H7 (cell line): ENCODE results near the gene FLT1. TPM values are rescaled to one million over a fixed set of nuclear protein-coding genes. Genes with fewer than 3 reads are reported as not detected.

Experiments
- DNase-seq: peaks from one replicate; pipeline ENCODE4 v3.0.0; 2012
- H3K27me3 ChIP-seq: 2 replicates; pipeline ENCODE4 v1.6.0; 2011; ENCODE audit warnings: mild to moderate bottlenecking, low read length; ENCODE audit not compliant: control insufficient read depth, insufficient read depth
- H3K36me3 ChIP-seq: replicated peaks from 2 replicates; pipeline ENCODE4 v1.5.1; 2011; ENCODE audit warnings: low read length; ENCODE audit not compliant: control insufficient read depth, insufficient read depth
- H3K4me3 ChIP-seq: 2 replicates; pipeline ENCODE4 v1.5.1; 2011; ENCODE audit warnings: low read depth, mild to moderate bottlenecking, control low read depth, low read length, moderate library complexity; ENCODE audit not compliant: insufficient read depth
- total RNA-seq: library from RNA; depleted of rRNA; stranded (reverse); fragments of >200 nt; shearing (Covaris generic); gene quantifications from 2 replicates; pipeline ENCODE4 v1.2.3, GENCODE V29; 2014

Gene FLT1
- total RNA-seq, 1 experiment from 2014 or later, result 55.3 TPM

DNA sequence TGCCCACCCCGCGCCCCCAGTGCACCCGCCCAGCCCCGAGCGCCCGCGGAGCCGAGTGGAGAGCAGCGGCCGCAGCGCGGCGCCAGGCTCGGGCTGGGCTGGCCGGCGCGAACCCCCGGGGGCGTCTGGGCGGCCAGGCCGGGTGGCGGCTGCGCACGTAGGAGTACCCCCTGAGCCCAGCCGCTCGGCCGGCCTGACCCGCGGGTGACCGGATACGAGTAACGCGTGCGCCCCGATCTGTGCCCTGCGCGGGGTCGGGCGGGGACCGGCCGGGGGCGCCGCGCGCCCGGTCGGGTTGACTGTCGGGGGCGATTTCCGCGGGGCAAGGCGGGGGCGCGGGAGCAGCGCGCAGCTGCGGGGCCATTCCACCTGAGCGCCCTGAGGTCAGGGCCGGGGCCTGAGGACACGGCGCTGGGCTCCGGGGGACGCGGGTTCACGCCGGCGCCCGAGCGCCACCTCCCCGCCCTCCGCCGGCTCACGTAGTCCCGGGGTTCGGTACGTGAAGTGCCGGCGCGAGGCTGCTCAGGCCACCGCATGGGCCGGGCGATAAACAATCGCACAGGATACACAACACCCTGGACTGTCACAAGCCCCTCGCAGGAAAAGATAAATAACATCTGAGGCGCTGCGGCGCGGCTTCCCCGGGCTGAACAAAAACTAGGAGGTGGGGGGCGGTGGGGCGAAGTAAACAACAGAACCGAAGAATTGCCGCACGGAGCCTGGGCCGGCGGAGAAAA is 37.6 kb upstream of the FLT1 start:
- Histone ChIP-seq H3K27me3 (peaks cover 21% of the 10 kb centered on the region), H3K36me3 (no peaks in the 10 kb centered on the region), H3K4me3 (peak overlapping the region; percentile 54)
- peak; percentile 81 for DNase-seq

DNA sequence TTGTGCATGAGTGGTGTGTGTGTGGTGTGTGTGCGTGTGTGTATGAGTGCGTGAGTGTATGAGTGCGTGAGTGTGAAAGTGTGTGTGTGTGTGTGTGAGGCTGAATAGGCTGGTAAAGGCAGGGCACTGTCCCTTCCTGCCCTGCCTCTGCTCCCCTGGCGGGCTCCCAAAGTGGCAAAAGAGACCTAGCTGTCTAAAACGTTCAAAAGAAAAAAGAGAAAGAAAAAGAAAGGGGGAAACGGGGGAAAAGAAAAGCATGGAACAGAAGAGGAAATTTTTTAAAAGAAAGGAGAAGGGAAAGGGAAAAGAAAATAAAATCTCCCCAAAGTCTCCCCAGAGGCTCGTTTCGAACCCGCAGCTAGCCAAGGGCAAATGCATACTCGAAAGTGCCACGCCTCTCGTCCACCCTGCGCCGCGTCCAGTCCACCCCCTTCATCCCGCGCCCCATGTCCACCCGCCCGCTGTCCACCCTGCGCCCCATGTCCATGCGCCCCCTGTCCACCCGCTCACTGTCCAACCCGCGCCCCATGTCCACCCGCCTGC is 37.0 kb upstream of the FLT1 start:
- H3K27me3 ChIP-seq, result peaks cover 21% of the 10 kb centered on the region
- DNase-seq, result peak; percentile 41
- H3K36me3 ChIP-seq, result no peaks in the 10 kb centered on the region
- peak overlapping the region; percentile 59 for H3K4me3 ChIP-seq

DNA sequence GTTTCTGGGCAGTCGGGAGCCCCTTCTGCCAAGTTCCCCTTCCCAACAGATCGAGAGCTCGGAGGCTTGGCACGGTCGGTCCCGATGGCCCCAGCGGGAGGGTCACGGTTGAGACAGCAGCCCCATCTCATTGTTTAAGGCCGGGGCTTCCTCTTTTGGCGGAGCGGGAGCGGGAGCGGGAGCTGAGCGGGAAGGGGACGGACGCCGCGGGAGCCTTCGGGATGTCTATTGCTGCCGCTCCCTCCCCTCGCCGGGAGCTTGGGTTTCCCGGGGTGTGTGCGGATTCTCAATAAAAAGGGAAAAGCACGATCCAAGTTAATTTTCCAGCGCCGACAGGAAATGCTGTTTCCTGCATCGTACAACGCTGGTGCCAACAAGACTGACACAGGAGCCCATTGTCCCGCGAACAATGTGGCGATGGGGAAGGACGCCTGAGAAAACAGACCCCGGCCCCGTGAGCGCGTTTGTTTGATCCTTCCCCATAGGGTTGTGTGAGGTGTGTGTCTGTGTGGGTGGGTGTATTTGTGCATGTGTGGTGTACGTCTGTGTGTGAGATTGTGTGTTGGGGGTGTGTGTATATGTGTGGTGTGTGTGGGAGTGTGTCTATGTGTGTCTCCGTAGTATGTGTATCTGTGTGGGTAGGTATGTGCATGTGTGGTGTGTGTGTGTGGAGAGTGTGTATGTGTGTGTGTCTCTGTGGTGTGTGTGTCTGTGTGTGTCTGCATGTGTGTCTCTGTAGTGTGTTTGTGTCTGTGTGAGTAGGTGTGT is 36.3 kb upstream of the FLT1 start:
- peak; percentile 89 for DNase-seq
- Histone ChIP-seq H3K27me3 (peaks cover 21% of the 10 kb centered on the region), H3K4me3 (peak overlapping the region; percentile 59), H3K36me3 (no peaks in the 10 kb centered on the region)

DNA sequence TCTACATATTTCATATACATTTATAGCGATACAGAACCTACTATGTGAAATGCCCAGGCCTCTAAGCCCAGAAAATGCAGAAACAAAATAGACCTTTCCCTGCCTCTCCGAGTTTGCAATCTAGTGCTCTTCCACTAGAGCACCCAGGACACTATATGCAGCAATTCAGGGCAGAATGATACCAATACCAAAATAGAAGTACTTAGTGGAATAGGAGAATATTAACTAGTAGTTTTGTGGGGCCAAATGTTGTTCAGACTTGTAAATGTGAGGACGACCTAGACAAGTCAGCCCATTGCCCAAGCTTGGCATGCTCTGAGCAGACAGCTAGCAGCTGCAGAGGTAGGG is 35.8 kb upstream of the FLT1 start:
- Histone ChIP-seq H3K4me3 (peak overlapping the region; percentile 59), H3K27me3 (peaks cover 21% of the 10 kb centered on the region), H3K36me3 (no peaks in the 10 kb centered on the region)
- DNase-seq, result no peak

DNA sequence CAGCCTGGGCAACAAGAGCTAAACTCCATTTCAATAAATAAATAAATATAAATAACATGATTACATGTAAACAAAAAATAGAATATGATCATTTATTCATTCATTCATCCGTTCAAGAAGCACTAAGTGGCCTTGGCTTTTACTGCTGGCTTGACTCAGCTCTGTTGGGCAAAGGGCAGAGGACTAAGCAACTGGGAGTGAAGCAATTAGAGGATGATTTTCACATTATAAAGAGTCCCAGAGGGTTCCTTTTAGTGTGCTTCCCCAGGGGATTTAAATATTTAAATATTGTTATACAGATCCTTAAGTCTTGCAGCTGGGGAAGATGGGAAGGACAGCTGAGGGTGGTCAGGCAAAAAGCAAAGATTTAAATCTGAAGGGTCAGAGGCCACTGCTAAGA is 34.9 kb upstream of the FLT1 start:
- peak; percentile 32 for DNase-seq
- Histone ChIP-seq H3K27me3 (peaks cover 21% of the 10 kb centered on the region), H3K4me3 (no peak overlapping the region), H3K36me3 (no peaks in the 10 kb centered on the region)

DNA sequence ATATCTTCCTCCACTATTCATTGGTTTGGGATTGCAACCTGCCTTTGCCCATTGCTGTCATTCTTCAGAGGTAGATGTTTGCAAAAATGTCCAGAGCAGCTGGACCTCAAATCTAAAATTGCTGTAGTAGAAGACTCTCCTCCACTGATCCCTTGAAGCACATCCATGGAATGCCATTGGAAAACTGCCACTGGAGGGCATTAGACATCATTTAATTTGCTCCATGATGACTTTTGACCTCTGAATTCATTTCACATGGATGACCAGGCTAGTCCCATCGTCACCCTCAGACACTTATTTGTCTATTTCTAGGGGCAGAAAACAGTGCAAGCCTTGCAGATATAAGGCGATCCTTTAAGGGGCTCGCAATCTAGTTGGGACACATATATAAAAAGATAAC is 33.9 kb upstream of the FLT1 start:
- no peak for DNase-seq
- no peak overlapping the region for H3K4me3 ChIP-seq
- H3K27me3 ChIP-seq, result peaks cover 20% of the 10 kb centered on the region
- no peaks in the 10 kb centered on the region for H3K36me3 ChIP-seq

DNA sequence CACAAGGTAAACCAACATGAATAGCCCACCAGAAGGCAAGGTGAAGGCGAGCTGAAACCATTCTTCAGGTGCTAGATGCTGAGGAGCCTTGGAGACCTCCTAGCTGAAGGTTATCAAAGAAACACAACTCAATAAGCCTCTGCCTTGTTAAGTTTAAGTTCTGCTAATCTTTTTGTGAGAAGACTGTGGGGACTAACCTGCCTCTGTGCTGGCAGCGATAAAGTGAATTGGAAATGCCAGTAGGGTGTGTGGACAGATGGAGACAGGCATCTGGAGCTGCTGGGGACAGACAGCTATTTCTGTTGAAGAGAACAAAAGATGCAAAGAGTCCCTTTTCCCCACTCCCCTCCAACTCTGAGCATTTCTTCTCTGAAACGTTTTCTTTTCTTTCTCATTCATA is 33.5 kb upstream of the FLT1 start:
- Histone ChIP-seq H3K4me3 (no peak overlapping the region), H3K27me3 (peaks cover 15% of the 10 kb centered on the region), H3K36me3 (no peaks in the 10 kb centered on the region)
- no peak for DNase-seq

DNA sequence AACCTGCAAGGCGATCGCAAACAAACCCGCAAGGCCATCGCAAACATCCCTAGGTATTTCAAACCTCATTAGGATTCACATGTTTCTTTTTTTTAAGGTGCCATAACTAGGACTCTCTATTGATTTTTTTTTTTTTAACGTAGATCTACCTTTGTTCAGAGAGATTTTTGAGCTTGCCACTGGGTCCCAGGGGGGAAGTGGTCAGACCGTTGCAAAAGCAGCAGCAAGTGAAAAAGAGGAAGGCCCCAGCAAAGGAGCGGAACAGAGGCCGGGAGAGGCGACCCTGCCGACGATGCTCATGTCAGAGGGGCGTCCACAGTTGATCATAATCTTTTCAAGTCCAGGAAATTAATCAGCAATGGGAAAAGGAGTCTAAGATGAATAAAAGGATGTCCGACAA is 32.7 kb upstream of the FLT1 start:
- Histone ChIP-seq H3K4me3 (no peak overlapping the region), H3K36me3 (no peaks in the 10 kb centered on the region), H3K27me3 (peaks cover 8% of the 10 kb centered on the region; the same call in 1 of the 2 replicates)
- DNase-seq, result no peak

DNA sequence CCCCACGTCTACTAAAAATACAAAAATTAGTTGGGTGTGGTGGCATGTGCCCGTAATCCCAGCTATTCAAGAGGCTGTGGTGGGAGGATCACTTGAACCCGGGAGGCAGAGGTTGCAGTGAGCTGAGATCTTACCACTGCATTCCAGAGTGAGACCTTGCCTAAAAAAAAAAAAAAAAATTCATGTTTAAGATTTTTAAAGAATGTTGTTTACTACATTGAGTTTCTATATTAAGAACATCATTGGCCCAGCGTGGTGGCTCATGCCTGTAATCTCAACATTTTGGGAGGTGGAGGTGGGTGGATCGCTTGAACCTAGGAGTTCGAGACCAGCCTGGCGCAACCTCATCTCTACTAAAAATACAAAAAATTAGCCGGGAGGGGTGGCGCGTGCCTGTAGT is 31.9 kb upstream of the FLT1 start:
- no peak overlapping the region for H3K4me3 ChIP-seq
- DNase-seq, result no peak
- H3K27me3 ChIP-seq, result peaks cover 6% of the 10 kb centered on the region; the same call in 1 of the 2 replicates
- H3K36me3 ChIP-seq, result no peaks in the 10 kb centered on the region

DNA sequence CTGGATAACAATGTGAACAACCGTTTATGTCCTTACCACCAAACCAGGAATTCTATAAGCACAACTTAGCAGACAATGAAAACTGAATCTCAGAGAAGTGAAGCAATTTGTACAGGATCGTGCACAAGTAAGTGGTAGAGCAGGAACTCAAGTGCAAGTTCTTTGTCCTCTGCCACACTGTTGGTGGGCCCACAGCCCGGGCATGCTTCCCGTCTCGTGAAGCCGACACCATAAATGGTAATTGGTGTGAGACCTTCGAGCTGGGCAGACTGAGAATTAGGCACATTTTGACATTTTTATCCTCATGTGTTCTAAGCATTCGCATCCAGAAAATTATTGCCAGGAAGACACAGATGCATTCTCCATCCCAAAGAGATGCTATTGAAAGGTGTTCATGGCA is 27.9 kb upstream of the FLT1 start:
- DNase-seq, result no peak
- Histone ChIP-seq H3K4me3 (no peak overlapping the region), H3K27me3 (no peaks in the 10 kb centered on the region), H3K36me3 (no peaks in the 10 kb centered on the region)

DNA sequence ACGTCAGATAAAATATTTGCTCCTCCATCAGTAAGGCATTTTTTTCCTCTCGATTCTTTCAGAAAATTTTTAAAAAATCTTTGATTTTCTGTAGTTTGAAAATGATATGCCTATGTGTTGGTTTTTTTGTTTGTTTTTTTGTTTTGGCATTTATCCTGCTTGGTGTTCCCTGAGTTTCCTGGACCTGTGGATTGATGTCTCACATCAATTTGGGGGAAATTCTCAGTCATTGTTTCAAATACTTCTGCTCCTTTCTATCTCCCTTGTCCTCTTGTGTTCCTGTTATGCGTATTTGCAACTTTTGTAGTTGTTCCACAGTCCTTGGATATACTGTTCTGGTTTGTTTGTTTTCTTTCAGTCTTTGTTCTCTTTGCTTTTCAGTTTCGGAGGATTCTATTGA is 18.8 kb upstream of the FLT1 start:
- no peak overlapping the region for H3K4me3 ChIP-seq
- H3K27me3 ChIP-seq, result no peaks in the 10 kb centered on the region
- no peak for DNase-seq
- no peaks in the 10 kb centered on the region for H3K36me3 ChIP-seq

DNA sequence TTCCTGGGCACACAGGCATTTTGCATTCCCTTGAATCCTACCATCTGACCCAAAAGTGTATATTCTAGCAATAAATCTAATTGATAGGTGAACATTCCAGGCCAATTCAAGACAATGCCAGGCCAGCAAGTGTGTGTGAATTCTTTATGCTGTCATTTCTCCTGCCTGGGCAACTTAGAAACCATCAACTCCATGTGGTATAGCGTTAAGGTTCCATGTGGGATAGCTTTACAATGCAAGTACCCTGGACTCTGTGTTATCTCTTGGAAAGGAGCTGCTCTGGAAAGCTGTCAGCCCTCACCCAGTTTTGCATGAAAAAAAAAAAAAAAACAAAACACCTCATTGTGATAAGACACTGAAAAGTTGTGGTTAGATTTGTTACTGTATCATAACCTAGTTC is 15.6 kb upstream of the FLT1 start:
- H3K4me3 ChIP-seq, result no peak overlapping the region
- H3K36me3 ChIP-seq, result no peaks in the 10 kb centered on the region
- DNase-seq, result no peak
- H3K27me3 ChIP-seq, result no peaks in the 10 kb centered on the region

DNA sequence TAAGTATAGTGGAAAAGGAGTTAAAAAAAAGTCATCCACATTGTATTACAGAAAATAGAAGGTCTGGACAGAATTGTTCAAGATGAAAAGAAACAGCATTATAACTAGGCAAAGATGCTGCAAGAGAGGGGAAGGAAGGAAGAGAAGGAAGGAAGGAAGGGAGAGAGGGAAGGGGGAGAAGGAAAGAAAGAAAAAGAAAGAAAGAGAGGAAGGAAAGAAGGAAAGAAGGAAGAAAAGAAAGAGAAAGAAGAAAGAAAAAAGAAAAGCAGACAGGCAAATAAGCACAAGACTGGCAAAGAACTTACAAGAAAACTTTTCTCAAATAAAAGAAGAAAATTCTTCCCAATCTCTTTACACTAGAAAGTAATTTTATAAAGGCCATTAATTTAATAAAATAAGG is 15.1 kb upstream of the FLT1 start:
- no peaks in the 10 kb centered on the region for H3K36me3 ChIP-seq
- DNase-seq, result no peak
- H3K4me3 ChIP-seq, result no peak overlapping the region

DNA sequence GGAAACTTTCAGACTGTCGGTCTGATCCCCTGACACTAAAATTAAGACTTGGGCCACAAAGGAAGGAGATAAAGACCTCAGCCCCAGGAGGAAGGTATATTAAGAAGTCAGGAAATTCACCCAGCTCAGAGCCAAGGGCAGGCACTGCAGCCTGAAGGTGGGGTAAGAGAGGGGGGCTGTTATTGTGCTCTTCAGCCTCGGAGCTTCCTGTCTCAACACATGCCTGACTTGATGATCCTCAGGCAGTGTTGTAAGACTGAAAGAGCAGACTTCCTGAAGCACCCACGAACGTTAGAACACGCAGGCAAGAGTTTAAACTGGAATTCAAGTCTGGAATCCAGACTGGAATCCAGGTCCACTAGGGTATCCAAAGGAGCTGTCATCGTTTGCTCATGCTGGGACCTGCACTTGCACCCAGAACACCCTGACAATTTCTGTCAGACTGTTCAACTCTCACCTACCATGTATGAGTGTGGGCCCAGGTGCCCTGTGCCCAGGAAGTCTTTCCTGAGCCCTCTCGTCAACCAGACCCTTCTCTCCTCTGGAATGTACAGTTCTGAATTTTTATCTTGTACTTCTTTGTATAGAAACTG is 10.7 kb upstream of the FLT1 start:
- Histone ChIP-seq H3K4me3 (no peak overlapping the region), H3K36me3 (no peaks in the 10 kb centered on the region), H3K27me3 (no peaks in the 10 kb centered on the region)
- peak; percentile 39 for DNase-seq

More for the DNA sequence above, 15.1 kb upstream of the FLT1 start:
- no peaks in the 10 kb centered on the region for H3K27me3 ChIP-seq
